Fibroblast of lung (primary cell): ENCODE measurements around the gene PCDH9.

Source experiments
- EZH2 ChIP-seq: IDR thresholded peaks from 2 replicates; pipeline ENCODE4 v1.5.1; 2012; ENCODE audit warnings: low read length, control low read depth, mild to moderate bottlenecking; ENCODE audit errors: missing control alignments
- TF ChIP-seq, protein P1 (sequence below), 2 donors: IDR thresholded peaks in 1 of 2; conservative IDR thresholded peaks in 1 of 2; 1 replicate in 1 of 2; 2 replicates in 1 of 2; pipeline ENCODE4 v1.5.1; 2011 to 2012; ENCODE audit warnings: low read length in 2 of 2, control low read depth in 1 of 2, inconsistent platforms in 1 of 2, low read depth in 1 of 2, mild to moderate bottlenecking in 1 of 2

DNA sequence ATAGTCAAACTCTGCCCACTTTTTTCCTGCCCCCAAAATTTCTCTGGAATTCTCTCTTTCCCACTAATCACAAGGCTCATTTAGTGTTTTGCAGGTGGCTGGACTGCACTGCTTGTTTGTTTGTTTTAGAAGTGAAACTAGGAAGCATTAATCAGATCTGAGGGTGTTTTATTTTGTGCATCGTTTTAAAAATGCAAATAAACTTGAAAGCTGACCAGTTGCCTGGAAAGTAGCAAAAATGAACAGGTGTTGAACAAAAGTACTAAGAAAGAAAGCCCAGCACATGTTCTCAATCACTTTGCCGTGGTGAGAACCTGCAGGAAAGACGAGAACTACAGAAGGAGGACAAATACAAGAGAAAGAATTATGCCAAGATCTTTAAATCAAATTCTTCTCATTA is 365.5 kb downstream of the PCDH9 start:
- TF ChIP-seq, protein P1, sequence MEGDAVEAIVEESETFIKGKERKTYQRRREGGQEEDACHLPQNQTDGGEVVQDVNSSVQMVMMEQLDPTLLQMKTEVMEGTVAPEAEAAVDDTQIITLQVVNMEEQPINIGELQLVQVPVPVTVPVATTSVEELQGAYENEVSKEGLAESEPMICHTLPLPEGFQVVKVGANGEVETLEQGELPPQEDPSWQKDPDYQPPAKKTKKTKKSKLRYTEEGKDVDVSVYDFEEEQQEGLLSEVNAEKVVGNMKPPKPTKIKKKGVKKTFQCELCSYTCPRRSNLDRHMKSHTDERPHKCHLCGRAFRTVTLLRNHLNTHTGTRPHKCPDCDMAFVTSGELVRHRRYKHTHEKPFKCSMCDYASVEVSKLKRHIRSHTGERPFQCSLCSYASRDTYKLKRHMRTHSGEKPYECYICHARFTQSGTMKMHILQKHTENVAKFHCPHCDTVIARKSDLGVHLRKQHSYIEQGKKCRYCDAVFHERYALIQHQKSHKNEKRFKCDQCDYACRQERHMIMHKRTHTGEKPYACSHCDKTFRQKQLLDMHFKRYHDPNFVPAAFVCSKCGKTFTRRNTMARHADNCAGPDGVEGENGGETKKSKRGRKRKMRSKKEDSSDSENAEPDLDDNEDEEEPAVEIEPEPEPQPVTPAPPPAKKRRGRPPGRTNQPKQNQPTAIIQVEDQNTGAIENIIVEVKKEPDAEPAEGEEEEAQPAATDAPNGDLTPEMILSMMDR (conservative IDR thresholded peaks at IDR 0.05 in 1 of 2, IDR thresholded peaks at IDR 0.05 in 1 of 2; ENCODE audit: low read depth in 1 of 2, low read length in 2 of 2) = no peak
- TF ChIP-seq EZH2 = no peak
